HG02884 (cell line): Measurements from ENCODE around the gene ZNF267.
"Not testable (repeated sequence)": the region's sequence is repeated elsewhere in the genome, so short reads cannot be mapped to it uniquely, and the experiment has no call there.

Source experiments
- ATAC-seq: cut with Tn5 transposase; IDR thresholded peaks from one replicate; pipeline ENCODE4 v1.9.1; 2021; ENCODE audit warnings: mild to moderate bottlenecking, moderate library complexity; ENCODE audit not compliant: unreplicated experiment

Gene ZNF267

DNA sequence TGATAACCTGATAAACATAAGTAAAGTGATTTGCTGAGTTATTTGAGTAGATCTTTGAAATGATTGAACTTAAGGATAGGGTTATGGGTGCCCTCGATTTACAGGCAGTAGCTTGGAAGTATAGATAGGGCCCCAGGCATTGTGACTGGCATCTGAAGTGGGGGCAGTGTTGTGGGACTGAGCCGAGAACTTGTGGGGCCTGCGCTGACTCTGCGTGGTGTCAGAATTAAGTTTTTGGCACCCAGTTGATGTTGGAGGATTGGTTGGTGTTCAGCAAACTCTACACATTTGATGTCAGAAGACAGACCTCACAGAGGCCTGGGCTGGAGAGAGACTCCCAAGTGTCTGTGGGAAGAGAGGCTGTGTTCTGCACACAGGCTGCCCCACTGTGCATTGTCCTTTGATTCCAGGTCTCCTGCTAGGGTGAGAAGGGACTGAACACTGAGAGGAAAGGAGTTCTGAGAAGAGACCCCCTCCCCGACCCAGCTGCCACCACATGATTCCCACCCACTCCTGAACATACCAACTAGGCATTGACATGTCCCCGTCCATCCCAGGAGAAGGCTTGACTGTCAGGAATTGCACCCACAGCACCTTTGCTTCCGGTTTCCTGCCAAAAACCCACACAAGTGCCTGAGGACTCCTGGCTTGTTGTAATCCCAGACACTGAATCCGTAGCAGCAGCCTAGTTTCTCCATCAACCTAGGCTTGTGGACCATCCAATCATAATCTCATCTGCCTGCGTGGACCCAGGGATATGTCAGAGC lies 4.5 kb downstream of the ZNF267 start:
- no peak for ATAC-seq

DNA sequence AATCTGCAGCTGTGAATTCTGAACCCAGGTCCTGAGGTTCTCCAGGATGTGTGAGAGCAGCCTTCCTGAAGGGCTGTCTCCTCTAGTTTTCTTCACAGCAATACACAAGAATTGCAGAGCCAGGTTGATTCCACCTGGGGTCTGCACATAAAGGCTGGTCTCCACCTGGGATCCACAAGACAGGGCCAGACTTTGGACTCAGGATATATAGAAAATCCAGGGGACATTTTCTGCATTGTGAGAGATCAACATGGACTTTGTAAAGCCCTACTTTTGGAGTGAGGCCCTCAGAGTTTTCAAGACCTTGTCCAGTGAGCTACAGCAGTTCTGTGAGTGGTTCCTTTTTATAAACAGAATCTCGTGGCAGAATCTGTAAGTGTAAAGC lies 6.3 kb downstream of the ZNF267 start:
- ATAC-seq: no peak

DNA sequence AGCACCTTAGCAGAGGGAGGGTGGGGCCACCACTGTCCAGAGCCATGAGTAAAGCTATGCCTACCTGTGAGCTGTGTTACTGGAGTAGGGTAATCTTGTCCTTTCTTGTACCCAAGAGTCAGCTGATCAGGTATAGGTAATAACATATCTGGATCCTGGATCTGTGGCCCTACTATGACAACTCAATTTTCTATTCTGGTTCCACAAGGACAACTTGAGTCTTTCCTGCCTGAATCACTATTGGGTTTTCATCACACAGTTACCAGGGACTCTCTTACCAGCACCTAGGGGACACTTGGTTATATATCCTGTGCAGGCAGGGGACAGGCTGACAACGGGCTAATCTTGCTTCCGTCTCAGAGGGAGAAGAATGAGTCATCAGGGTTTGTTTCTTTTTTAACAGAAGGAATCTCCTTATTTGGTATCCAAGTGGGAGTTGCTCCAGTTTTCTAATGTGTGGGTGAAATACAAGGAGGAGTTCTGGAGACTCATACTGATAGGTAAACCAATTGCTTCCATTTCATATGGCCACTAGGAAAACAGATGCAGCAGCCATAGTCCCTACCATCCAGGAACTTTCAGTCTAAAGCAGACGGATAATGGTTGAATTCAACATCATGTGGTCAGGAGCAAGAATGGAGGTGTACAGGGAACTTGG lies 6.8 kb downstream of the ZNF267 start:
- ATAC-seq: peak; percentile 49

DNA sequence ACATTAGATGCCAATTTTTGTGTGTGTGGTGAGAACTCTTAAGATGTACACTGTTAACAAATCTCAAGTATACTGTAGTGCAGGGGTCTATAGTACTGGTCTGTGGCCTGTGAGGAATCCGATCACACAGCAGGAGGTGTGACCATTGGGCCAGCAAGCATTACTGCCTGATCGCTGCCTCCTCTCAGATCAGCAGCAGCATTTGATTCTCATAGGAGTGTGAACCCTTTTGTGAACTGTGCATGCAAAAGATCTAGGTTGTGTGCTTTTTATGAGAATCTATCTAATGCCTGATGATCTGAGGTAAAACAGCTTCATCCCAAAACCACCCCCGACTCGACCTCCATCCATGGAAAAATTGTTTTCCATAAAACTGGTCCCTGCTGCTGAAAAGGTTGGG lies 12.6 kb downstream of the ZNF267 start:
- ATAC-seq: no peak

DNA sequence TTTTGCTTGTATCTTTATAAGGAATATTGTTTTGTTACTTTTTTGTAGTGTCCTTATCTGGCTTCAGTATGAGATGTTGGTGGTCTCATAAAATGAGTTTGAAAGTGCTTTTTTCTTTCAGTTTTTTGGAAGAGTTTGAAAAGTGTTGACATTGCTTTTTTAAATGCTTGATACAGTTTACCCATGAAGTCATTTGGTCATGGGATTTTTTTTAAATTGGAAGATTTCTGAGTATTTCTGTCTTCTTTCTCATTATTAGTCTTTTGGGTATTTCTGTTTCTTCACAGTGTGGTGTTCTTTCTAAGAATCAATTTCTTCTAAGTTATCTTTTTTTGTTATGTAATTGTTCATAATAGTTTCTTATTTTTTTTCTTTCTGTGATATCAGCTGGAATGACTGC lies 15.1 kb downstream of the ZNF267 start:
- ATAC-seq: no peak

DNA sequence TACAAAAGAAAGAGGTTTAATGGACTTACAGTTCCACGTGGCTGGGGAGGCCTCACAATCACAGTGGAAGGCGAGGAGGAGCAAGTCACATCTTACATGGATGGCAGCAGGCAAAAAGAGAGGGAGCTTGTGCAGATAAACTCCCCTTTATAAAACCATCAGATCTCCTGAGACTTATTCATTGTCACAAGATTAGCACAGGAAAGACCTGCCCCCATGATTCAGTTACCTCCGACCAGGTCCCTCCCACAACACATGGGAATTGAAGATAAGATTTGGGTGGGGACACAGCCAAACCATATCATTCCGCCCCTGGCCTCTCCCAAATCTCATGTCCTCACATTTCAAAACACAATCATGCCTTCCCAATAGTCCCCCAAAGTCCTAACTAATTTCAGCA lies 18.5 kb downstream of the ZNF267 start:
- not testable (repeated sequence) for ATAC-seq

DNA sequence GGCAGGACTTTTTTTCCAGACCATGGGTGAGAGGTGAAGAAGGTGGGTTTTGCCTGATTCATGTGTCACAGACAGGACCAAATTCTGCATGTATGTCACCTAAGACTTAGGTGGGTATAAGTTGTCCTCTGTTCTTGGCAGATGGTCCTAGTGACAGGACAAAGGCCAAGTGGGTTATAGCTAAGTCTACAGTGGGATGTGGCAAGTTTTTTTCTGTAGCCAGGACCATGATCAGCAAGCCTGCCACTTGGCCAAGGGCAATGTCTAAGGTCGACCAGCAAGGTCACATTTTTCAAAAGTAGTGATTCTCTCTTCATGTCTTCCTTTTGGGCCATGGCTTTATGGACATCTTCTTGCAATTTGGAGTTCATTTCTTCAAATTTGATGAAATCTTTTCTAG lies 20.2 kb downstream of the ZNF267 start:
- no peak for ATAC-seq

DNA sequence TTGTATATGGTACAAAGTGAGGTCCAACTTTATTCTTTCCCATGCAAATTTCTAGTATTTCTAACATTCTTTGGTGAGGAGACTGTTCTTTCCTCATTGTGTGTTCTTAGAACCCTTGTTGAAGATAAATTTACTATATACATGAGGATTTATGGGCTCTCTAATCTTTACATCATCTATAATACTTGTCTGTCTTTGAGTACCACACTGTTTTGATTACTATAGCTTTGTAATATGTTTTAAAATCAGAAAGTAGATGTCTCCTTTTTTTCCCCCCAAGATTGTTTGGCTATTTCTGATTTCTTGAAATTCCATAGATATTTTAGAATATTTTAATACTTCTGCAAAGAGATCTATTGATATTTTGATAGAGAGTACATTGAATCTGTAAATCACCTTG lies 23.7 kb downstream of the ZNF267 start:
- ATAC-seq: no peak

DNA sequence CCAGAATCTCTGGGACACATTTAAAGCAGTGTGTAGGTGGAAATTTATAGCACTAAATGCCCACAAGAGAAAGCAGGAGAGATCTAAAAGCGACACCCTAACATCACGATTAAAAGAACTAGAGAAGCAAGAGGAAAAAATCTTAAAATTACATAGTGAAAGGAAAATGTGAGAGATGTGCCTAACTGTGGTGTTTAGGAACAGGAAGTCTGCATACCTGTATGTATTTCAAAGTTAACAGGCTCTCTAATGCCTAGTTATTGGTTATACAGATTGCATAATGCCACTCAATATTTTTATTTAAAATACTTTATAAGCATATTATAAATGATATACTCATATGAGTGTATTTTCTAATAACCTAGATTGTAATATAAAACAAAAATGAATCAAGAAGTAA lies 25.9 kb downstream of the ZNF267 start:
- no peak for ATAC-seq

DNA sequence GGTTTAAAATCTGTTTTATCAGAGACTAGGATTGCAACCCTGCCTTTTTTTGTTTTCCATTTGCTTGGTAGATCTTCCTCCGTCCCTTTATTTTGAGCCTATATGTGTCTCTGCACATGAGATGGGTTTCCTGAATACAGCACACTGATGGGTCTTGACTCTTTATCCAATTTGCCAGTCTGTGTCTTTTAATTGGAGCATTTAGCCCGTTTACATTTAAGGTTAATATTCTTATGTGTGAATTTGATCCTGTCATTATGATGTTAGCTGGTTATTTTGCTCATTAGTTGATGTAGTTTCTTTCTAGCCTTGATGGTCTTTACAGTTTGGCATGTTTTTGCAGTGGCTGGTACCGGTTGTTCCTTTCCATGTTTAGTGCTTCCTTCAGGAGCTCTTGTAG lies 31.0 kb downstream of the ZNF267 start:
- ATAC-seq: not testable (repeated sequence)

DNA sequence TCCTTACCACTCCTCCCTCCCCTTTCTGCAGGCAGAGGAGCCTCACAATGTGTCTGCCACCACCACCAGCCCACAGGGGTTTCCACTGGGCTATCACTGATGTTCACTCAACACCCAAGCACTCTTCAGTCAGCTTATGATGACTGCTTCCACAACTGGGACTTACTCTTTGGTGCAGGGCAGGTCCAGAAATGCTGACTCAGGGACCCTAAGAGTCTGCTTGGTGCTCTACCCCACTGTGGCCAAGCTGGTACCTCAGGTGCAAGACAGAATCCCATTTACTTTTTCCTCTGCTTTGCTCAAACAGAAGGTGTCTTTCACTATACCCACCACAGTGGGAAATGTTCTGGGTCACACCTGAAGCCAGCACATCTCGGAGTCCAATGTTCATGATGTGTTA lies 40.1 kb downstream of the ZNF267 start:
- ATAC-seq: no peak

DNA sequence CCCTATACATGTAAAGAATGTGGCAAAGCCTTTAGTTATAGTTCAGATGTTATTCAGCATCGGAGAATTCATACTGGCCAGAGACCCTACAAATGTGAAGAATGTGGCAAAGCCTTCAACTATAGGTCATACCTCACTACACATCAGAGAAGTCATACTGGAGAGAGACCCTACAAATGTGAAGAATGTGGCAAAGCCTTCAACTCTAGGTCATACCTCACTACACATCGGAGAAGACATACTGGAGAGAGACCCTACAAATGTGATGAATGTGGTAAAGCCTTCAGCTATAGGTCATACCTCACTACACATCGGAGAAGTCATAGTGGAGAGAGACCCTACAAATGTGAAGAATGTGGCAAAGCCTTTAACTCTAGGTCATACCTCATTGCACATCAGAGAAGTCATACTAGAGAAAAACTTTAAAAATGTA lies 42.5 kb downstream of the ZNF267 start:
- no peak for ATAC-seq

DNA sequence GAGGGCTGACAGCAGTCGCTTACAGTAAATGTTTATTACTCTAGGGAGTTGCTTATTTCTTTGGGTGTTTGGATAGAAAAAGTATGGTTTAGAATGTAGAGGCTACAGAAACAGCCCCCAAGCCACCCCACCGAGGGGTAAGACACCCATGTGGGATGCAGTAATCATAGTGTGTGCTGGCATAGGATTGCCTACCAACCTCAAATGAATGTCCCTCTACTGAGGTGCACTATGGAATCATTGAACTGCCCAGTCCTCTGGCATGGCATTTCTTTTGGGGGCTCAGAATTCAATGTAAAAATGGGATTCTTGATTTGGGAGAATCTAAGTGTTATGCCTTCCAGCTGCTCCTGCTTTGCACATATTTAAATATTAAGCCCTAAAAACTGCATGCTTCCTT lies 46.8 kb downstream of the ZNF267 start:
- no peak for ATAC-seq

DNA sequence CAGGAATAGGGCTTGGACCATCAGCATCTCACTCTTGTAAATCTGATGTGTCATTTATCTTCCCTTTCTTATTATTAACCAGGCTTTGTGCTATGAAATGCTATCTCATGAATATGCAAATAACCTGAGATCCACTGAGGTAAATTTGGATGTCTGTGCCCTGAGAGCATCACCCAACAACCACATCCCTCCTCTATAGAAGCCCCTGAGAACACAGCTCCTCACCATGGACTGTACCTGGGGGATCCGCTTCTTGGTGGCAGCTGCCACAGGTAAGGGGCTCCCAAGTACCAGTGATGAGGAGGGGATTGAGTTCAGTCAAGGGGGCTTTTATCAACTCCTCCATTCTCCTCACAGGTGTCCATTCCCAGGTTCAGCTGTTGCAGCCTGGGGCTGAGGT lies 78.2 kb downstream of the ZNF267 start:
- ATAC-seq: not testable (repeated sequence)

DNA sequence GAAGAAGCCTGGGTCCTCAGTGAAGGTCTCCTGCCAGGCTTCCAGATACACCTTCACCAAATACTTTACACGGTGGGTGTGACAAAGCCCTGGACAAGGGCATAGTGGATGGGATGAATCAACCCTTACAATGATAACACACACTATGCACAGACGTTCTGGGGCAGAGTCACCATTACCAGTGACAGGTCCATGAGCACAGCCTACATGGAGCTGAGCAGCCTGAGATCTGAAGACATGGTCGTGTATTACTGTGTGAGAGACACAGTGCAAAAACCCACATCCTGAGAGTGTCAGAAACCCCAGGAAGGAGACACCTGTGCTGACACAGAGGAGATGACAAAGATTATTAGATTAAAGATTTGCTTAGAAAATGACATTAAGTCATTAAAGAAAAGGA lies 78.6 kb downstream of the ZNF267 start:
- not testable (repeated sequence) for ATAC-seq

DNA sequence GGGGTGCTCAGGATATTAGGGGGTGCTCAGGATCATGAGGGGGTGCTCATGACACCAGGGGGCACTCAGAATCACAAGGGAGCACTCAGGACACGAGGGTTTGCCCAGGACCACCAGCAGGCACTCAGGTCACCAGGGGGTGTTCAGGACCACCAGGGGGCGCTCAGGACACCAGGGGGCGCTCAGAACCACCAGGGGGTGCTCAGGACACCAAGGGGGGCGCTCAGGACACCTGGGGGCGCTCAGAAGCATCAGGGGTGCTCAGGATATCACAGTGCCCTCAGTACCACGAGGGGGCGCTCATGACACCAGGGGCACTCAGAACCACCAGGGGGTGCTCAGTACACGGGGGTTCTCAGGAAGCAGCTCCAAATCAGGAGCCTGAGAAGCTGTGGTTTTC lies 82.6 kb downstream of the ZNF267 start:
- ATAC-seq: not testable (repeated sequence)

DNA sequence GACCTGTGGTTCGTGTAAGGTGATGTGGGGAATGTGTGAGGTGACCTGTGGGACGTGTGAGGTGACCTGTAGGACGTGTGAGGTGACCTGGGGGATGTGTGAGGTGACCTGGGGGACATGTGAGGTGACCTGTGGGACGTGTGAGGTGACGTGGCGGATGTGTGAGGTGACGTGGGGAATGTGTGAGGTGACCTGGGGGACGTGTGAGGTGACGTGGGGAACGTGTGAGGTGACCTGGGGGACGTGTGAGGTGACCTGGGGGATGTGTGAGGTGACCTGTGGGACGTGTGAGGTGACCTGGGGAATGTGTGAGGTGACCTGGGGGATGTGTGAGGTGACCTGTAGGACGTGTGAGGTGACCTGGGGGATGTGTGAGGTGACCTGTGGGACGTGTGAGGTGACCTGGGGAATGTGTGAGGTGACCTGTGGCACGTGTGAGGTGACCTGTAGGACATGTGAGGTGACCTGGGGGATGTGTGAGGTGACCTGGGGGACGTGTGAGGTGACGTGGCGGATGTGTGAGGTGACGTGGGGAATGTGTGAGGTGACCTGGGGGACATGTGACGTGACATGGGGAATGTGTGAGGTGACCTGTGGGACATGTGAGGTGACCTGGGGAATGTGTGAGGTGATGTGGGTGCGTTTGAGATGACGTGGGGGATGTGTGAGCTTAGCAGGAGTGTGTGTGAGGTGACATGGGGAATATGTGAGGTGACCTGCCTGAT lies 86.7 kb downstream of the ZNF267 start:
- ATAC-seq: not testable (repeated sequence)
